Hepatocyte (in vitro differentiated cells): ENCODE measurements around the gene EFL1. TPM values are rescaled to one million over a fixed set of nuclear protein-coding genes. Genes with fewer than 3 reads are reported as not detected.
"Not testable (repeated sequence)": the region's sequence is repeated elsewhere in the genome, so short reads cannot be mapped to it uniquely, and the experiment has no call there.

Experiments used
- DNase-seq: peaks from one replicate; pipeline ENCODE4 v3.0.0-alpha.2; 2016; ENCODE audit warnings: low spot score
- H2AFZ ChIP-seq: fragments of 200-600 bp; sonication (generic); 2 replicates; pipeline ENCODE4 v1.6.0; 2016; ENCODE audit warnings: antibody characterized with exemption, mild to moderate bottlenecking
- H3K27ac ChIP-seq: fragments of 200-600 bp; sonication (generic); 2 replicates; pipeline ENCODE4 v1.5.1; 2016; ENCODE audit warnings: mild to moderate bottlenecking
- H3K27me3 ChIP-seq: fragments of 200-600 bp; sonication (generic); 2 replicates; pipeline ENCODE4 v1.6.1; 2016
- H3K36me3 ChIP-seq: fragments of 200-600 bp; sonication (generic); replicated peaks from 2 replicates; pipeline ENCODE4 v1.5.1; 2016; ENCODE audit warnings: low read depth; ENCODE audit not compliant: insufficient read depth
- H3K4me1 ChIP-seq: fragments of 200-600 bp; sonication (generic); 2 replicates; pipeline ENCODE4 v1.5.1; 2016; ENCODE audit warnings: mild to moderate bottlenecking, moderate library complexity; ENCODE audit not compliant: insufficient read depth
- H3K4me2 ChIP-seq: fragments of 200-600 bp; sonication (generic); 2 replicates; pipeline ENCODE4 v1.6.0; 2016
- H3K4me3 ChIP-seq: fragments of 200-600 bp; sonication (generic); 2 replicates; pipeline ENCODE4 v1.5.1; 2016; ENCODE audit warnings: mild to moderate bottlenecking
- H3K79me2 ChIP-seq: fragments of 200-600 bp; sonication (generic); 2 replicates; pipeline ENCODE4 v1.6.0; 2017; ENCODE audit warnings: mild to moderate bottlenecking
- H3K9me2 ChIP-seq: fragments of 200-600 bp; sonication (generic); replicated peaks from 2 replicates; pipeline ENCODE4 v1.6.0; 2017; ENCODE audit warnings: mild to moderate bottlenecking; ENCODE audit not compliant: insufficient read depth
- H3K9me3 ChIP-seq: fragments of 200-600 bp; sonication (generic); 2 replicates; pipeline ENCODE4 v1.5.1; 2016; ENCODE audit warnings: low read depth, mild to moderate bottlenecking
- H4K20me1 ChIP-seq: fragments of 200-600 bp; sonication (generic); 2 replicates; pipeline ENCODE4 v1.6.0; 2016; ENCODE audit warnings: mild to moderate bottlenecking; ENCODE audit not compliant: insufficient read depth, poor library complexity, severe bottlenecking
- EZH2 ChIP-seq: fragments of 200-600 bp; sonication (generic); IDR thresholded peaks from 2 replicates; pipeline ENCODE4 v1.6.1; 2016; ENCODE audit warnings: antibody characterized with exemption, mild to moderate bottlenecking, borderline replicate concordance
- EZH2phosphoT487 ChIP-seq: fragments of 200-600 bp; sonication (generic); IDR thresholded peaks from one replicate; pipeline ENCODE4 v1.6.1; 2018; ENCODE audit warnings: antibody characterized with exemption, mild to moderate bottlenecking, low read depth, moderate library complexity; ENCODE audit not compliant: unreplicated experiment, severe bottlenecking
- WGBS: methylation state at CpG from one replicate; pipeline ENCODE4 v1.1.6; 2016; ENCODE audit warnings: low lambda C conversion rate; ENCODE audit errors: missing lambda C conversion rate; 5-methylcytosine and 5-hydroxymethylcytosine counted together
- polyA plus RNA-seq: library from polyadenylated mRNA; unstranded; fragments of >200 nt; fragmentation: Nextera tagmentation; extraction: Ambion mirVana; gene quantifications from 2 replicates; pipeline ENCODE4 v1.2.1, GENCODE V29; 2016
- total RNA-seq: library from RNA; depleted of rRNA; stranded (reverse); fragments of >200 nt; gene quantifications from 2 replicates; pipeline ENCODE4 v1.2.3, GENCODE V29; 2014
- TF ChIP-seq, protein P1 (sequence below): fragments of 200-600 bp; sonication (generic); IDR thresholded peaks from 2 replicates; pipeline ENCODE4 v1.5.1; 2016; ENCODE audit warnings: antibody characterized with exemption, mild to moderate bottlenecking; ENCODE audit not compliant: poor library complexity

Gene EFL1
- total and polyA plus RNA-seq, 2 experiments from 2014 or later: 11.6 to 19.0 TPM

DNA sequence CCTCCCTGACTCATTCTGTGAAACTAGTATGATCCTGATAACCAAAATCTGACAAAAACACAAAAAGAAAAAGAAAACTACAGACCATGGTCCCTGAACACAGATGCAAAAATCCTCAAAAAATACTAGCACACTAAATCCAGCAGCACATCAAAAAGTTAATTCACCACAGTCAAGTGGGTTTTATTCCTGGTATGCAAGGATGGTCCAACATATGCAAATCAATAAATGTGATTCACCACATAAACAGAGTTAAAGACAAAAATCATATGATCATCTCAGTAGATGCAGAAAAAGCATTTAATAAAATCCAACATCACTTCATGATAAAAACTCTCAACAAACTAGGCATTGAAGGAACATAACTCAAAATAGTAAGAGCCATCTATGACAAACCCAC is 12.9 kb upstream of the EFL1 start:
- Histone ChIP-seq H3K4me1 (no peaks in the 10 kb centered on the region), H2AFZ (no peak overlapping the region), H3K27me3 (no peaks in the 10 kb centered on the region), H3K9me2 (no peaks in the 10 kb centered on the region), H3K36me3 (no peaks in the 10 kb centered on the region), H3K27ac (no peak overlapping the region), H4K20me1 (no peaks in the 10 kb centered on the region), H3K4me3 (no peak overlapping the region), H3K9me3 (peaks cover 8% of the 10 kb centered on the region), H3K4me2 (no peak overlapping the region), H3K79me2 (no peaks in the 10 kb centered on the region)
- no peak for TF ChIP-seq EZH2
- TF ChIP-seq, protein P1, sequence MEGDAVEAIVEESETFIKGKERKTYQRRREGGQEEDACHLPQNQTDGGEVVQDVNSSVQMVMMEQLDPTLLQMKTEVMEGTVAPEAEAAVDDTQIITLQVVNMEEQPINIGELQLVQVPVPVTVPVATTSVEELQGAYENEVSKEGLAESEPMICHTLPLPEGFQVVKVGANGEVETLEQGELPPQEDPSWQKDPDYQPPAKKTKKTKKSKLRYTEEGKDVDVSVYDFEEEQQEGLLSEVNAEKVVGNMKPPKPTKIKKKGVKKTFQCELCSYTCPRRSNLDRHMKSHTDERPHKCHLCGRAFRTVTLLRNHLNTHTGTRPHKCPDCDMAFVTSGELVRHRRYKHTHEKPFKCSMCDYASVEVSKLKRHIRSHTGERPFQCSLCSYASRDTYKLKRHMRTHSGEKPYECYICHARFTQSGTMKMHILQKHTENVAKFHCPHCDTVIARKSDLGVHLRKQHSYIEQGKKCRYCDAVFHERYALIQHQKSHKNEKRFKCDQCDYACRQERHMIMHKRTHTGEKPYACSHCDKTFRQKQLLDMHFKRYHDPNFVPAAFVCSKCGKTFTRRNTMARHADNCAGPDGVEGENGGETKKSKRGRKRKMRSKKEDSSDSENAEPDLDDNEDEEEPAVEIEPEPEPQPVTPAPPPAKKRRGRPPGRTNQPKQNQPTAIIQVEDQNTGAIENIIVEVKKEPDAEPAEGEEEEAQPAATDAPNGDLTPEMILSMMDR: no peak
- no peak for TF ChIP-seq EZH2phosphoT487
- no peak for DNase-seq

DNA sequence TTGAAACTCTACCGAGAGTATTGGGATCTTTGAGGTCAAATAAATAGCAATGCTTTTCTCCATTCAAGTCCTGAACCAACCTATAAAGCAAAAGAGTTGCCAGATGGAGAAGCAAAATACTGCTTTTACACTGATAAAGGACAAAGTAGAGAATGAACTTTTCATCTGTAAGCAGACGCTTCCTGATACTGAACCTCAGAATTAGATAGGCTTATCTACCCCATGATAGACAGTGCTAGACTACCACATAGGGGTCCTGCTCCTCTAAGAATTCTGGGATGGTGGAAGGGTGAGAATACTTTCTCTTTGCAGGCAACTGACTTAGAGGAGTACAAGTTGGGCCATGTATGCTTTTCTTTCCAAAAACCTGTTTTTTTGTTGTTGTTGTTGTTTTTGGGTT is 9.6 kb upstream of the EFL1 start:
- TF ChIP-seq EZH2: no peak
- TF ChIP-seq, protein P1: no peak
- no peak for TF ChIP-seq EZH2phosphoT487
- WGBS: 74% methylated on average over 2 of the region's 2 CpGs
- Histone ChIP-seq H3K27me3 (no peaks in the 10 kb centered on the region), H3K79me2 (no peaks in the 10 kb centered on the region), H3K4me1 (no peaks in the 10 kb centered on the region), H3K27ac (no peak overlapping the region), H2AFZ (no peak overlapping the region), H3K9me3 (peaks cover 8% of the 10 kb centered on the region), H3K9me2 (no peaks in the 10 kb centered on the region), H3K4me2 (no peak overlapping the region), H4K20me1 (no peaks in the 10 kb centered on the region), H3K36me3 (no peaks in the 10 kb centered on the region), H3K4me3 (no peak overlapping the region)
- DNase-seq: no peak

DNA sequence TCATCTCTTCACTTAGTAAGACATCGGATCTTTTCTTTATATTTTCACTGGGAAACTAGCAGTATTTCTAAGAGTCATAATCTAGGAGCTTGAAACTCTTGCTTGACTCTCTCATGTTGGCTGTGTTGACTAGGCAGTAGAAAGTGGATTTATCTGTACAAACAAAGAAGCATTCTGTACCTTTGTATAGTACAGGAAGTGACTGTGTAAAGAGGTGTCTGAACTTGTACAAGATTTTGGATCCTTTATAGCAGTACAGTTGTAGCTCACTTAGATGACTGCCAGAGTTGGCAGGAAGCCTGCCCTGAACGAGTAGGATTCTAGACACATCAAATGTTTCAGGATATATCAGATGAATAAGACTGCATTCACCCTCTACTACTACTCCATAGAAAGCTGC is 5.9 kb upstream of the EFL1 start:
- not testable (repeated sequence) for H3K27ac ChIP-seq, H3K27me3 ChIP-seq, H2AFZ ChIP-seq, H4K20me1 ChIP-seq, DNase-seq, H3K79me2 ChIP-seq, H3K4me1 ChIP-seq, H3K9me3 ChIP-seq, H3K4me2 ChIP-seq, H3K36me3 ChIP-seq, H3K9me2 ChIP-seq, H3K4me3 ChIP-seq
- WGBS: 86% methylated on average over 2 of the region's 2 CpGs

DNA sequence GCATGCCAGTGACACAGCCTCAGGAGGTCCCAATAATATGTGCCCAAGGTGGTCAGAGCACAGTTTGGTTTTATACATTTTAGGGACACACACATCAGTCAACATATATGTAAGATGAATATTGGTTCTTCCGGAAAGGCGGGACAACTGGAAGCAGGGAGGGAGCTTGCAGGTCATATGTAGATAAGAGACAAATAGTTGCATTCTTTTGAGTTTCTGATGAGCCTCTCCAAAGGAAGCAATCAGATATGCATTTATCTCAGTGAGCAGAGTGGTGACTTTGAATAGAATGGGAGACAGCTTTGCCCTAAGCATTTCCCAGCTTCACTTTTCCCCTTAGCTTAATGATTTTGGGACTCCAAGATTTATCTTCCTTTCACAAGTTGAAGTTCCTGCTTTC is 4.6 kb upstream of the EFL1 start:
- H2AFZ ChIP-seq, H3K36me3 ChIP-seq, H3K9me3 ChIP-seq, H3K4me3 ChIP-seq, H3K27ac ChIP-seq, H3K4me2 ChIP-seq, H3K79me2 ChIP-seq, DNase-seq, H4K20me1 ChIP-seq, H3K27me3 ChIP-seq, H3K9me2 ChIP-seq, H3K4me1 ChIP-seq: not testable (repeated sequence)
- 31% methylated on average over 2 of the region's 2 CpGs for WGBS

DNA sequence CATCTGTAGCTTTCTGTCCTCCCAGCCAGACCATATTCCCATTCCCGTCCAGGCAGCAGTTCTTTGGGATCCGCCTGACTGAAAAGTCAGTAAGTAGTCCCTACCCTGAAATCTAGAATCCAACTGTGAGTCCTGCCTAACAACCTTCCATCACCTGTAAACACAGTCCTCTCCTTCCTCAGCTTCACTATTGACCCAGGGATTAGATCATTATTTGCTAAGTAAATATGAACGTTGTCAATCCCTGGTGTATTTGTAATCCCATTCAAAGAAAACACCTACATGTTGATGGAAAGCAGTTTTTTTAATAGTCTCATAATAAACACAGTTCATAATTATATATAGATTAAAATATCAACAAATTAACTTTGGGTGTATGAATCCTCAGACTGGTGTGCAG is 816 bp upstream of the EFL1 start:
- Histone ChIP-seq H3K36me3 (no peaks in the 10 kb centered on the region), H4K20me1 (no peaks in the 10 kb centered on the region), H3K4me2 (peak overlapping the region; percentile 80), H3K4me1 (peaks cover 4% of the 10 kb centered on the region), H3K9me2 (no peaks in the 10 kb centered on the region), H3K27ac (peak overlapping the region; percentile 87), H3K27me3 (no peaks in the 10 kb centered on the region), H3K4me3 (no peak overlapping the region), H2AFZ (peak overlapping the region; percentile 64), H3K79me2 (peaks cover 18% of the 10 kb centered on the region), H3K9me3 (no peaks in the 10 kb centered on the region)
- 11% methylated on average over 3 of the region's 3 CpGs for WGBS
- peak; percentile 51 for DNase-seq
- TF ChIP-seq EZH2phosphoT487 (no peak), EZH2 (no peak)
- TF ChIP-seq, protein P1: no peak

DNA sequence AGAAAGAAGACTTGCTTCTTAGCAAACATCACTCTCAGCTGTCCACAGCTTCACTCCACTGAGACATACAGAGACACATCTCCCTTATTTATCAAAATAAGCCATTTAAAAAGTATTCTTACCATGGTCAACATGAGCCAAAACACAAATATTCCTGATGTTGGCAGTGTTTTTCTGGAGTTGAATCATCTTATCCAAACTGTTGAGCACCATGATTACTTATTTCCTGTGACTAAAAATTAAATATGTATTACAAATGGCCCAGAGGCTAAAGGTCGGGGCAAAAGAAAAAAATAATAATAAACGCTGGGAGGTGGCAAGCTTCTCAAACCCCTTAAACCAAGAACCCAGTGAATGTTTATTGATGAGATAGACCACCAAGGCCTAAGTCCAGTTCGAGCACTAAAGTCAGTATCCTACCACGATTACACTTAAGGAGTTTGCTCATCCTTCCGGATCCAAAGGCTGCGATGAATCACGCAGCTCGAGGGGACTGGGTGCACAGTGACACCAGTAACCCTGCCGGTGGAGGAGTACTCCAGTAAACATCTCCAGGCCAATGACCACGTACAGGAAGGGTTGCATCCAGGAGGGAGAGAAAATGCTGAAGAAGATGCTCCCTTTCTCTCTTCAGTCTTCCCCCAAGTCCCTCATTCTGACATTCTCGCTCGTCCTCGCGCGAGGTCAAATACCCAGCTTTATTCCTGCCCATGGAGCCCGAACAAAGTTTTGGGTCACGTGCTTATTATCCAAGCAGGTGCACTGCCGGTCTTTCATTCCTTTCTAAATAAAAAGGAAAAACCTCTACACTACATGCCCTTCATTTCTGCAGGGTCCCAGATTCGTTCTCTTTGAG is 740 bp downstream of the EFL1 start:
- H3K9me2 ChIP-seq, H4K20me1 ChIP-seq, H3K27me3 ChIP-seq, H3K9me3 ChIP-seq, H3K4me1 ChIP-seq, H3K36me3 ChIP-seq: not testable (repeated sequence)
- 6% methylated on average over 19 of the region's 19 CpGs for WGBS
- Histone ChIP-seq H3K4me2 (peak overlapping the region; percentile 80), H2AFZ (peak overlapping the region; percentile 64), H3K27ac (peak overlapping the region; percentile 87), H3K4me3 (peak overlapping the region; percentile 58), H3K79me2 (peaks cover 18% of the 10 kb centered on the region)
- DNase-seq: peak; percentile 69
